ENCODE data around the gene FHIT.

DNA sequence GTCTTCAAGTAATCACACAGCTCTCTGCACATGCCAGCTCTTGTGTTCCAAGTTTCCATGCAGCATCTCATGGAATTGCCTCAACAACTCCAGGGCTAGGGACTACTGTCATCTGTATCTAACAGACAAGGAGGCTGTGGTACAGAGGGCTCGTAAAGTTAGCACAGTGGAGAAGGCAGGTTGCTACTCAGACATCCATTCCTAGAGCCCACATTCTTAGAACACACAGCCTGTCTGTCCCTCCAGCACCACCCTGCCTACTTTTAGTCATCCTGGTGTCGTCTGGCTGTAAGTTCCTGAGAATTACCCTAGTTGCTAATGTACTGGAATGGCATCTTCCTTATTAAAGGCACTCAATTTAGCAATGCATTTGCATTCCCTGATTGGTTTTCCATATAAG lies 862.5 kb downstream of the FHIT start:
- TF ChIP-seq, protein P1, sequence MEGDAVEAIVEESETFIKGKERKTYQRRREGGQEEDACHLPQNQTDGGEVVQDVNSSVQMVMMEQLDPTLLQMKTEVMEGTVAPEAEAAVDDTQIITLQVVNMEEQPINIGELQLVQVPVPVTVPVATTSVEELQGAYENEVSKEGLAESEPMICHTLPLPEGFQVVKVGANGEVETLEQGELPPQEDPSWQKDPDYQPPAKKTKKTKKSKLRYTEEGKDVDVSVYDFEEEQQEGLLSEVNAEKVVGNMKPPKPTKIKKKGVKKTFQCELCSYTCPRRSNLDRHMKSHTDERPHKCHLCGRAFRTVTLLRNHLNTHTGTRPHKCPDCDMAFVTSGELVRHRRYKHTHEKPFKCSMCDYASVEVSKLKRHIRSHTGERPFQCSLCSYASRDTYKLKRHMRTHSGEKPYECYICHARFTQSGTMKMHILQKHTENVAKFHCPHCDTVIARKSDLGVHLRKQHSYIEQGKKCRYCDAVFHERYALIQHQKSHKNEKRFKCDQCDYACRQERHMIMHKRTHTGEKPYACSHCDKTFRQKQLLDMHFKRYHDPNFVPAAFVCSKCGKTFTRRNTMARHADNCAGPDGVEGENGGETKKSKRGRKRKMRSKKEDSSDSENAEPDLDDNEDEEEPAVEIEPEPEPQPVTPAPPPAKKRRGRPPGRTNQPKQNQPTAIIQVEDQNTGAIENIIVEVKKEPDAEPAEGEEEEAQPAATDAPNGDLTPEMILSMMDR (IDR thresholded peaks at IDR 0.05), result no peak
- no peak for TF ChIP-seq POLR2A (IDR thresholded peaks at IDR 0.05)
- no peak for TF ChIP-seq EP300 (IDR thresholded peaks at IDR 0.05)
